ENCODE data around the gene PCDH9. TPM values are rescaled to one million over a fixed set of nuclear protein-coding genes. Genes with fewer than 3 reads are reported as not detected.
"Not testable (repeated sequence)": the region's sequence is repeated elsewhere in the genome, so short reads cannot be mapped to it uniquely, and the experiment has no call there.

The PCDH9 gene
- total and polyA plus RNA-seq, 12 donors: 2.9 to 32.0 (median 15.4) TPM

DNA sequence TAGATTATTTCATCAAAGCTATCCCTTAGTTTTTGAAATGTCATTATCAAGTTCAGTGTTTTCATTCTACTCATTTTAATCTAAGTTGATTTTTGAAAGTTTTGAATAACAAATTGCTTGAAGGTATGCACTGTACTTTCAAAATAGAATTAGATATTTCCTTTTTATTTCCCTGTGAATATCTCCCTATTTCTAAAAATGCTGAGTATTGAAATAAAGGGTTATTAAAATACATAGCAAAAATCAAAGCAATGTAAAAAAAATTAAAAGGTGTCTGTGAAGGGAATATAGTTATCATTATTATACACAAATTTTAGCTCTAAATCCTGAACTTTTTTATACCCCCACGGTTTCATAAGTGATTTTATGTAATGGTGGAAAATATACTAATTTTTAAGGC, 967.8 kb downstream of the PCDH9 start:
- 84 to 88% methylated on average over 1 of the region's 1 CpG for WGBS, 2 donors
- H3K36me3 ChIP-seq: no peaks in the 10 kb centered on the region
- H3K4me1 ChIP-seq: no peaks in the 10 kb centered on the region
- no peaks in the 10 kb centered on the region for H3K27me3 ChIP-seq
- peaks cover 0 to 19% (median 0%) of the 10 kb centered on the region in 11 donors for H3K9me3 ChIP-seq
- TF ChIP-seq CTCF (IDR thresholded peaks at IDR 0.05): no peak
- ATAC-seq: no peak
- no peak for DNase-seq
- no peak overlapping the region for H3K27ac ChIP-seq
- intact Hi-C loops (cut with DNase I): no loop called here
- no peak overlapping the region for H3K4me3 ChIP-seq

DNA sequence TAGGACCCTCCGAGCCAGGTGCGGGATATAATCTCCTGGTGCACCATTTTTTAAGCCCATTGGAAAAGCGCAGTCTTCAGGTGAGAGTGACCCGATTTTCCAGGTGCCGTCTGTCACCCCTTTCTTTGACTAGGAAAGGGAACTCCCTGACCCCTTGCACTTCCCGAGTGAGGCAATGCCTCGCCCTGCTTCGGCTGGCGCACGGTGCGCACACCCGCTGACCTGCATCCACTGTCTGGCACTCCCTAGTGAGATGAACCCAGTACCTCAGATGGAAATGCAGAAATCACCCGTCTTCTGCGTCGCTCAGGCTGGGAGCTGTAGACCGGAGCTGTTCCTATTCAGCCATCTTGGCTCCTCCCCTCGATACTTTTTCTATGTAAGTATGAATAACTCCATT, 970.7 kb downstream of the PCDH9 start:
- ATAC-seq; H3K27ac ChIP-seq; H3K4me1 ChIP-seq; H3K4me3 ChIP-seq; H3K27me3 ChIP-seq; DNase-seq; H3K36me3 ChIP-seq; intact Hi-C loops (cut with DNase I): not testable (repeated sequence)
- peaks cover 0 to 19% (median 0%) of the 10 kb centered on the region in 11 donors for H3K9me3 ChIP-seq
- 96 to 97% methylated on average over 17 of the region's 17 CpGs for WGBS, 2 donors
